GM19463 (cell line): ENCODE measurements around the gene CCDC137.

Source experiments
- ATAC-seq: cut with Tn5 transposase; IDR thresholded peaks from one replicate; pipeline ENCODE4 v1.9.1; 2021; ENCODE audit warnings: mild to moderate bottlenecking, moderate library complexity; ENCODE audit not compliant: unreplicated experiment

The CCDC137 gene

GRCh38 chr17:81714412-81715106 is 48.0 kb downstream of the CCDC137 start:
- no peak for ATAC-seq

- no peak for ATAC-seq
These were observed 48.8 kb downstream of the CCDC137 start for GRCh38 chr17:81715107-81715871.

GRCh38 chr17:81715872-81716673 is 49.5 kb downstream of the CCDC137 start:
- no peak for ATAC-seq

GRCh38 chr17:81716674-81716996 is 50.1 kb downstream of the CCDC137 start:
- no peak for ATAC-seq

GRCh38 chr17:81717049-81717765 is 50.7 kb downstream of the CCDC137 start:
- ATAC-seq, result no peak

GRCh38 chr17:81717766-81718089 is 51.2 kb downstream of the CCDC137 start:
- no peak for ATAC-seq

- ATAC-seq, result no peak
These were observed 53.1 kb downstream of the CCDC137 start for GRCh38 chr17:81719410-81720266.

- ATAC-seq, result no peak
These were observed 53.9 kb downstream of the CCDC137 start for GRCh38 chr17:81720267-81721071.

GRCh38 chr17:81722184-81723120 is 55.9 kb downstream of the CCDC137 start:
- ATAC-seq, result no peak
